Naive thymus-derived CD8-positive, alpha-beta T cell (primary cell): ENCODE data around the gene RRBP1. TPM values are rescaled to one million over a fixed set of nuclear protein-coding genes. Genes with fewer than 3 reads are reported as not detected.

Experiments used
- ATAC-seq, 2 donors: fragments of 150-1000 bp; cut with Tn5 transposase in 1 of 2; sonication (Bioruptor Pico), chemical (Tn5 transposase) in 1 of 2; 1 replicate in 1 of 2; 2 replicates in 1 of 2; pipeline ENCODE4 v1.10.0; 2021; ENCODE audit warnings: mild to moderate bottlenecking in 2 of 2, moderate library complexity in 2 of 2
- POLR2A ChIA-PET: fragments of 350-600 bp; sonication (Branson Sonifier 250); formaldehyde crosslinking; loops from one replicate; lab custom pipeline; 2021; ENCODE audit warnings: antibody characterized with exemption; lab: Charles Lee
- DNase-seq, 10 donors: peaks; one replicate each; pipeline versions ENCODE4 v3.0.0 to v3.0.0-alpha.2; 2020 to 2022
- H3K27ac Mint-ChIP-seq, 10 donors: one replicate each; pipeline ENCODE4 v1.8.0; 2020 to 2022; ENCODE audit warnings: mild to moderate bottlenecking in 10 of 10, mixed read lengths in 10 of 10, moderate library complexity in 4 of 10, inconsistent platforms in 1 of 10
- H3K27me3 Mint-ChIP-seq, 5 donors: one replicate each; pipeline ENCODE4 v1.8.0; 2021 to 2022; ENCODE audit warnings: mixed read lengths in 5 of 5
- H3K36me3 Mint-ChIP-seq, 3 donors: one replicate each; pipeline ENCODE4 v1.8.0; 2020 to 2022; ENCODE audit warnings: mixed read lengths in 3 of 3, mild to moderate bottlenecking in 2 of 3, inconsistent platforms in 1 of 3
- H3K4me1 Mint-ChIP-seq, 4 donors: one replicate each; pipeline ENCODE4 v1.8.0; 2021 to 2022; ENCODE audit warnings: mixed read lengths in 4 of 4
- H3K4me3 Mint-ChIP-seq, 10 donors: one replicate each; pipeline ENCODE4 v1.8.0; 2020 to 2022; ENCODE audit warnings: mild to moderate bottlenecking in 10 of 10, mixed read lengths in 10 of 10, moderate library complexity in 6 of 10, inconsistent platforms in 1 of 10
- H3K9me3 Mint-ChIP-seq, 9 donors: one replicate each; pipeline ENCODE4 v1.8.0; 2020 to 2022; ENCODE audit warnings: mixed read lengths in 9 of 9, mild to moderate bottlenecking in 3 of 9, inconsistent platforms in 1 of 9, moderate library complexity in 1 of 9
- polyA plus RNA-seq, 3 donors: library from polyadenylated mRNA; unstranded; fragments of 300-500 nt; fragmentation: Illumina TruSeq; gene quantifications; one replicate each; pipeline ENCODE4 v1.2.3, GENCODE V29; 2021
- total RNA-seq, 8 experiments: library from RNA in 2 of 8; stranded (reverse) in 2 of 8; gene quantifications; one replicate each; pipeline ENCODE4 v1.2.3 and lab custom pipeline; 2021 to 2026

Gene RRBP1
- total and polyA plus RNA-seq, 5 experiments from 2014 or later: 1.7 to 22.4 (median 8.9) TPM

DNA sequence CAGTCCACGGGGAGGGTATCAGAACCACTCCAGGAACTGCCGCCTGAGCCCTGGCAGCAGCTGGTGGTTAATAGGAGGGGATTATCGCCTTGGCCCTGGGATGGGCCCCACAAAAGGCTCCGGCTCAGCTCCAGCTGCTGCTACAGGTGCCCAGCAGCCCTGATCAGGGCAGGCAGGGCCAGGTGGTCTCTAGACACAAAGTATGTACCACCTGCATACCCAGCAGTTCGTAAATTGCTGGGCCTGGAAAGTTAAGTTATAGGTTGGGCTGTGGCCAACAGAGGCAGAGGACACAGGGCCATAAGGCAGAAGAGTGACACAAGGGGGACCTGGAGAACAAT, 35.1 kb downstream of the RRBP1 start:
- no peaks in the 10 kb centered on the region for H3K9me3 Mint-ChIP-seq
- peaks cover 0 to 2% (median 0%) of the 10 kb centered on the region in 3 donors for H3K36me3 Mint-ChIP-seq
- no peaks in the 10 kb centered on the region for H3K27me3 Mint-ChIP-seq
- no peak overlapping the region for H3K4me3 Mint-ChIP-seq
- DNase-seq (peak in 1 of 10 donors; percentile 38), ATAC-seq (no peak)
- POLR2A ChIA-PET: no interaction called here
- H3K4me1 Mint-ChIP-seq: peaks cover 0 to 50% (median 9%) of the 10 kb centered on the region in 4 donors
- H3K27ac Mint-ChIP-seq: no peak overlapping the region

DNA sequence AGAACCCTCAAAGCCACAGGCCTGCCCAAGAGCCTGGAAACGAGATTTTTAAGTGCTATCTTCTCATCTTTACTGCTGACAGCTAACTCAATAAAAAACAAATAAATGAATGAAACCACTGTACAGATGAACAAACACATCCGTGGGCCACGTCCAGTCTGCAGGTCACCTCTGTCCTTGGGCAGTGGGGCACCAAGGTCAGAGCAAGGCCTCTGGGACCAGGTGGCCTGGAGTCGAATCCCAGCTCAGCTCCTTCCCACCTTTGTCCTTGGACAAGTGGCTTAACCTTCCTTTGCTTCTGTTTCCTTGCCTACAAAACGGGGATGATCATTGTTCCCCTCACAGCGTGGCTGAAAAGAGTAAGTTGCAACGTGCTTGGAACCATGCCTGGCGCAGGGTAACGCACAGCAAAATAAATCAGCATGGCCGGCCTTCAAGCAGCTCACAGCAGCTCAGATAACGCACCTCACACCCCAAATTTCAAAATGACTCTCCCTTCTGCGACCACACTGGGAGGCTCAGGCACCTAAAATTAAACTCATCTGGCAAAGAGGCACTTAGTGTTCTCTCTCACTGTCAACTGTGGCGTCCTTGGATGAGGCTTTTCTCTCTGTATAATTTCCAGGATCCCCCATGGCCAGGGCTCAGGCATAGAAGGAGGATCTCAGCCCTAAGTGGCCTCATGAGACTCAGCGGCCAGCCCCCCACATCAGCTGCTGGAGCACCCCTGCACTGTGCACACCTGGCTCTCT, 35.7 kb downstream of the RRBP1 start:
- Mint-ChIP-seq H3K9me3 (no peaks in the 10 kb centered on the region), H3K4me1 (peaks cover 0 to 50% (median 9%) of the 10 kb centered on the region in 4 donors), H3K27me3 (no peaks in the 10 kb centered on the region), H3K36me3 (peaks cover 0 to 2% (median 0%) of the 10 kb centered on the region in 3 donors), H3K4me3 (no peak overlapping the region), H3K27ac (no peak overlapping the region)
- ATAC-seq: no peak
- no peak for DNase-seq
- POLR2A ChIA-PET: no interaction called here

DNA sequence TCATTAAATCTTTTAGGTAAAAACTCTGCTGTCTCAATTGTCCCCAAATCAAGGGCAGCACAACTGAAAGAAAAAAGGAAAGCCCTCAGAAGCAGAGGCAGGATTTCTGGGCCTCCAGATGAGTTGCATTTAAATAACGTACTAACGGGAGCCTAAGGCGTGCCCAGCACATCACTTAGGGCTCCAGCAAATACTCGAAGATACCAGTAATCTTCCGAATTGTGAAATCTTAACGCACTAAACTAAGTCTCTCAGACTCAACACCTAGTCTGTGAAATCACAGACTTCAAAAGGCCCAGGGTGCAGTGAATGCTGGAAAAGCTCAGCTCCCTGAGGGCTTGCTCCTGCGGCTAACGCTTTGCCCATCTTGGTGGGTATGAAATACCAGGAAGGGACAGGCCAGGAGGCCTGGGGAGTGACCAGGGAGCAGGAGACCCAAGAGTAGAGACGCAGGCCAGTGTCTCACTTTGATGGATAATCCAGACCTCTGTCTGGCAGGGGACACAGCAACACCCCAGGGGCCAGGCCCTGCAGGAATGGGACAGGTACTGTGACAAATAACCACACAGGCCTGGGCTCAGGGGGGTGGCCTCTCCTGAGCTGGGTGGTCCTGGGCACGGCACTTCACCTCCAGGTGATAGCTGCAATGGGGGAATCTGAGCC, 36.4 kb downstream of the RRBP1 start:
- H3K9me3 Mint-ChIP-seq: no peaks in the 10 kb centered on the region
- H3K4me1 Mint-ChIP-seq: peaks cover 0 to 44% (median 9%) of the 10 kb centered on the region in 4 donors
- H3K27me3 Mint-ChIP-seq: no peaks in the 10 kb centered on the region
- no peak overlapping the region for H3K4me3 Mint-ChIP-seq
- POLR2A ChIA-PET: no interaction called here
- DNase-seq (peak in 1 of 10 donors; percentile 45), ATAC-seq (no peak)
- H3K36me3 Mint-ChIP-seq: peaks cover 0 to 2% (median 0%) of the 10 kb centered on the region in 3 donors
- H3K27ac Mint-ChIP-seq: no peak overlapping the region

DNA sequence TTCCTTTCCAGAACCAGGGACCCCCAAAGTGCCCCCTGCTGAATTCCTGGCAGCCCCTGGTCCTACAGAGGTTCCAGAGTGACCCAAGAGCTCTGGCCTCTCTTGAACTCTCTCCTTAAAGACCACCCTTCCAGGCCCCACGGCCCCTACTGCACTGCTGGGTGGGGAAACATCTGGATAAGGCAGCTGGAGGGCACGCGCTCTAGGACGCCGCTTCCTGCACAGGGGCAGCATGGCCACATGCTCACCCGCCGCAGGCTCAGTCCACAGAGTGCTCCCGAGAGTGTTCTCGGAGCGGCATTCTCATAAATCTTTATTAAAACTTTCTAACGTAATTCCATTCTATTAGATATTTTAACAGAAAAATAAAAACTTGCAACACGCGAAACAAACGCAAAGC, 37.0 kb downstream of the RRBP1 start:
- H3K4me3 Mint-ChIP-seq: no peak overlapping the region
- POLR2A ChIA-PET: no interaction called here
- H3K27me3 Mint-ChIP-seq: no peaks in the 10 kb centered on the region
- H3K9me3 Mint-ChIP-seq: no peaks in the 10 kb centered on the region
- peaks cover 0 to 7% (median 0%) of the 10 kb centered on the region in 3 donors for H3K36me3 Mint-ChIP-seq
- ATAC-seq (no peak), DNase-seq (no peak)
- H3K27ac Mint-ChIP-seq: no peak overlapping the region
- H3K4me1 Mint-ChIP-seq: peaks cover 0 to 37% (median 9%) of the 10 kb centered on the region in 4 donors

DNA sequence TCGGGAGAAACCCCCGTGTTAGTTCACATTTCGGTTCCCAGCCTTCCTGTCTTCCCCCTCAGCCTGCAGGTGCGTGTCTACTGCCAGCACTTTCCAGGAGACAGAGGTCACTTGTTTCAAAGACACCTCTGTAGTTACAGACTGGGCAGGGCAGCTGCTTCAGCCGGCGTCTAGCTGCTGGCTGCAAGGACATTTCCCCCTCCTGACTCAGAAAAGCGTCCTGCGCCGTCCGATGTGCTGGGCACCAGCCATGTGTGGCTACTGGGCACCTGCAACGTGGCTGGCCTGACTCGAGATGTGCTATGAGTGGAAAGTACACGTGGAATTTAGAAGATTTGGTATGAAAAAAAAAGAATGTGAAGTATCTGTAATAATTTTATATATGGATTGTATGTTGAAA, 37.6 kb downstream of the RRBP1 start:
- Mint-ChIP-seq H3K27me3 (no peaks in the 10 kb centered on the region), H3K9me3 (no peaks in the 10 kb centered on the region), H3K36me3 (peaks cover 0 to 11% (median 0%) of the 10 kb centered on the region in 3 donors), H3K27ac (peak overlapping the region in 3 of 10 donors; percentile 29 to 52 (median 34)), H3K4me1 (peaks cover 0 to 33% (median 9%) of the 10 kb centered on the region in 4 donors), H3K4me3 (no peak overlapping the region)
- DNase-seq (no peak), ATAC-seq (no peak)
- POLR2A ChIA-PET: no interaction called here

DNA sequence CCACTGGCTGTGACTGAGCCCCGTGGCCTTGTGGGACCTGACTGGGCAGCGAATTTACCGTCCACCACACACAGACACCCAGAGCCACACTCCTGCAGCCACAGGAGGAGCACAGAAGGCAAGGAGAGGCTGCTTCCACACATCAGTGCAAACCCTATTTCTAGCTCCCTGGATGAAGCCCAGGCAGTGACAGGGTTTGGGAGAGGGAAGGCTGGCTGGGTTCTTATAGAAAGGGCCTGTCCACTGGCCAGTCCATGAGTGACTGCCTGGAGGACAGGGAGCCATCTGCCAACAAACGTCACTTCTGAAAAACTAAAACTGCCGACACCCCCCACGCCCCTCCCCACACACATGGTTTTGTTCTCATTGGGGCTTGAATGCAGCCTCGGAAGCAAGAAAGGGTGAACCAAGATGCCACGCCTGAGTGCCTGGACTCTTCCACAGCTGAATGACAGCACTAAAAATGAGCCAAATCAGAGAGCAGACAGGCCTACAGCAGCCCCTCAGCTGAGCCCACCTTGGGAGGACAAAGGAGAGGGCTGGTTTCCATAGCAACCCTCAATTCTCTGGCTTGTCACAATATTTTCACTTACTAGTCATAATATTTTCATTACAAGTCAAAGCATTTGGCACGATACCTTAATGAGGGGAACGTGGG, 38.4 kb downstream of the RRBP1 start:
- H3K4me1 Mint-ChIP-seq: peaks cover 0 to 25% (median 4%) of the 10 kb centered on the region in 4 donors
- H3K27ac Mint-ChIP-seq: peak overlapping the region in 1 of 10 donors; percentile 17
- ATAC-seq (no peak), DNase-seq (no peak)
- no peaks in the 10 kb centered on the region for H3K9me3 Mint-ChIP-seq
- H3K27me3 Mint-ChIP-seq: no peaks in the 10 kb centered on the region
- peaks cover 0 to 11% (median 0%) of the 10 kb centered on the region in 3 donors for H3K36me3 Mint-ChIP-seq
- H3K4me3 Mint-ChIP-seq: no peak overlapping the region
- POLR2A ChIA-PET: no interaction called here

DNA sequence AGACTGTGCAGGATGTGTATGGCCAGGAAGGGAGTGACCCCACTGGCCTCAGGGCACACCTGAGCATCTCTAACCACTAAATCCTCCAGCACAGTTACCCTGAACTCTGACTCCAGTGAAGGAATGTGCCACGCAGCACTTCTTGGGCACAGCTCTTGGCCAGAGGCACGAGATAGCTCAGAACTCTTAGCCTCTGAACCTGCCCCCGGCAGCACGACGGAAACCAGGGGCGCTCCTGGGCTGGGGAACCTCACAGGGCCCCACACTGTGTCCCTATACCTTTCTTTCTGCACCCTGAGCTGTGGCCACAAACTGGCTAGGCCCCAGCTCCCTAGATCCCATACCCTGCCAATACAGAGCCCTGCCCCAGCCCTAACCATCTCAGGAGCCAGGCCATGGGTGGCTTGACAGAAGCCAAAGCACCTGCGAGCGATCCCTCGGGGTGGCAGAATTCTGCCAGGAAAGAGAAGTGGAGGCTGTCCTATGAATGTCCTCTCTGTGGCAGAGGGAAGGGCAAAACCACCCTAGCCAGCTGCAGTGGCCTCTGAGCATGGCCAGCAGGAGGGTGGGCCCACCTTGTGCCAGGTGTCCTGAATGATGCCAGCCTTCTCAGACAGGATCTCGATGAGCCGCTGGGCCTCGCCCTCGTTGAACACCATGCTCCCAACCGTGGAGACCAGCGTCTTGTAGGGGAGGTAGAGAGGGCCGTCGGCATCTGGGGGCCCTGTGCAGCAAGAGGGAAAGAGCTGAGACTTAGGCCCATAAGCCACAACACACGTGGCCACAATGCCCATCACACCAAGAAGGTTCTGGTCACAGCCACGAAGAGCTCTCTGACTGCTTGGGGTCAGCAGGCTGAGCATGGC, 39.4 kb downstream of the RRBP1 start:
- H3K4me1 Mint-ChIP-seq: peaks cover 0 to 18% (median 0%) of the 10 kb centered on the region in 4 donors
- H3K27ac Mint-ChIP-seq: no peak overlapping the region
- H3K27me3 Mint-ChIP-seq: no peaks in the 10 kb centered on the region
- no peaks in the 10 kb centered on the region for H3K9me3 Mint-ChIP-seq
- POLR2A ChIA-PET: no interaction called here
- H3K36me3 Mint-ChIP-seq: peaks cover 0 to 11% (median 0%) of the 10 kb centered on the region in 3 donors
- H3K4me3 Mint-ChIP-seq: no peak overlapping the region
- ATAC-seq (no peak), DNase-seq (no peak)

DNA sequence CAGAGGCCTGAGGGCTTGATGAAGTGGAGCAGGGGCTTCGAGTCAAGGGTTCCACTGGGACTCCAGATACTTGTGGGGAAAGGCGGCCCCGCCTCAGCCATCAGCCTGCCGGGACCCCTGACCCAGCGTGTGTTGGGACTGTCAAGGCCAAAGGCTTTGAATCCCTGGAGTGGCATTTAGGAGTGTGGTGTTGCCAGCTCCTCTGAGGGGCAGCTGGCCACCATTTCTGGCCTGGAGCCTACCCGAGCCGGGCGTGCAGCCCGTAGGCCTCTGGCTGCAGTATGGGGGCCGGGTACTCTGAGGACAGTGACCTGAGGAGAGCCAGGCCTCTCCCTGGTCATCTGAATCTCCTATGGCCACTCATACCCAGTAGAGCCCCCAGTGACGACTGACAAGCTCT, 40.0 kb downstream of the RRBP1 start:
- no peak for ATAC-seq
- Mint-ChIP-seq H3K4me1 (peaks cover 0 to 13% (median 0%) of the 10 kb centered on the region in 4 donors), H3K27me3 (no peaks in the 10 kb centered on the region), H3K9me3 (no peaks in the 10 kb centered on the region), H3K27ac (no peak overlapping the region), H3K36me3 (peaks cover 0 to 11% (median 0%) of the 10 kb centered on the region in 3 donors), H3K4me3 (no peak overlapping the region)
- no peak for DNase-seq
- POLR2A ChIA-PET: no interaction called here

DNA sequence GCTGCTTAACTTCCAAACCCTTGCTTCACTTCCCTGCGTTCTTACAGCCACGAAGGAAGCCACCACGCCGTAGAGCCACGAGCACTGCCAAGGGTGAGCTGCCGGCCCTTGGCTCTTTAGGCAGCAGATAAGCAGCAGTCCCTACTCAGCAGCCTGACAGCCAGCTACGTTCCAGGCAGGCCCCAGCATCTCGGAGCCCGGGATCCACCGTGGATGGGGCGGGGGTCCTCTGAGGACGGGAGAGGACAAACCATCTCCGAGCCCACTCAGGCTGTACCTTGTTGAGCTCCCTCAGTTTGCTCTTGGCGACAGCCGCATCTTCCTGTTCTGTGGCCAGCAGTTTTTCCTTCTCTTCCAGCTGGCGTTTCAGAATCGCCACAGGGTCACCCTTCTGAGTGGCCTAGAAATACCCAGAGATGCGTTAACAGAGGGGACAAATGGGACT, 40.5 kb downstream of the RRBP1 start:
- DNase-seq (no peak), ATAC-seq (no peak)
- H3K27me3 Mint-ChIP-seq: no peaks in the 10 kb centered on the region
- H3K27ac Mint-ChIP-seq: peak overlapping the region in 2 of 10 donors; percentile 37 to 76
- H3K4me3 Mint-ChIP-seq: no peak overlapping the region
- no peaks in the 10 kb centered on the region for H3K9me3 Mint-ChIP-seq
- POLR2A ChIA-PET: no interaction called here
- peaks cover 0 to 13% (median 0%) of the 10 kb centered on the region in 4 donors for H3K4me1 Mint-ChIP-seq
- H3K36me3 Mint-ChIP-seq: peaks cover 0 to 11% (median 0%) of the 10 kb centered on the region in 3 donors

DNA sequence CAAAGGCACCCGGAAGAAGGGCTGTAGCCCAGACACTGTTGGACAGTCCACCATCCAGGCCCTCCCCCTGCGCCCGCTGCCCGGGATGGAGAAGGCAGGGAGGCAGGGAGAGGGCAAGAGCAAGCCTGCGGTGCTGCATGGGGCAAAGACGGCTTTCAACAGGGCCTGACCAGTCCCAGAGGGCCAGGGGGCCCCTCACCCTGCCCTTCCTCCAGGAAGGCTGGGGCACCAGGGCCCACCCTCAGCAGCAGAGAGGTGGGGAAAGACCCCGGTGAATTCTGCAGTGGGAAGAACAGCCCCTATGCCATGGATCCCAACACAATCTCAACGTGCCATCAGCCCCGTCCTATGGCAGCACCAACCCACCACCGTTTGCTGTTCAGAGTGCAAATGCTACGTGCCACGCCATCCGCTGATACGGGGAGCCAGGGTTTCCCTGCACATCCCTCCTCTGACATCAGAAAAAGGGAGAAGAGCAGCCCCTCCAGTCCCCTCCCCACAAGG, 41.1 kb downstream of the RRBP1 start:
- POLR2A ChIA-PET: no interaction called here
- H3K36me3 Mint-ChIP-seq: peaks cover 0 to 16% (median 2%) of the 10 kb centered on the region in 3 donors
- H3K27me3 Mint-ChIP-seq: no peaks in the 10 kb centered on the region
- H3K4me3 Mint-ChIP-seq: no peak overlapping the region
- H3K9me3 Mint-ChIP-seq: no peaks in the 10 kb centered on the region
- ATAC-seq (no peak), DNase-seq (no peak)
- H3K4me1 Mint-ChIP-seq: peaks cover 0 to 14% (median 0%) of the 10 kb centered on the region in 4 donors
- H3K27ac Mint-ChIP-seq: peak overlapping the region in 1 of 10 donors; percentile 37

DNA sequence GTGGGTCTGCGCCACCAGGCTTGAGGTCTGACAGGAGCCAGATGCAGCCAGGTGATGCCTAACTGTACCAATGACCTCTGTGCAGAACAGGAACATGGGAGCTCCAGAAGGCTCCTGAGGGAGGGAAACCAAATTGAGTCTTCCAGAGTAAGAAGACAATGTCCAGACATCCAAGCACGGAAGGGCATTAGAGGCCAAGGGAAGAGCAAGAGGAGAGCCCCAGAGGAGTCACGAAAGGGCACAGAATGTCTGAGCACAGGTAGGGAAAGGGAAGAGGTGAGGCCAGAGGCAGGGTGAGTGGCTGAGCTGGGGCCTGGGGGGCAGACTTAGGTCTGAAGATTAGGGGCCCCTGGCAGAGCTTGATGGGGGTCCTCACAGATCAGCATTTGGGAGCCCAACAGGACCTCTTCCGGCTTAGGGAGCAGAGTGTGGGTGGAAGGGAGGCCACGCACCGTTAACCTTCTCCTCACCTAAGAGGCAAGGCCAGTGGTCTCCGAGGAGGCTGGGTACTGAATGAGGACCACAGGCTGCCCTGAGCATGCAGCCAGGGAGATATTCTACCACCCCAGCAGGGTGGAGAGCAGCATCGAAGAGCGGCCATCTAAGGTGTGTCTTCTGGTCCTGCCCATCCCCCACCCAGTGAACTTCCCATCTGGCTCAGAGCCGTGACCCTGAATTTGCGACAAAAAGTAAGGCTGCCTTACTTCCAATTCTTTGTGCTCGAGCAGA, 41.7 kb downstream of the RRBP1 start:
- Mint-ChIP-seq H3K27ac (no peak overlapping the region), H3K4me3 (no peak overlapping the region), H3K36me3 (peaks cover 0 to 21% (median 4%) of the 10 kb centered on the region in 3 donors), H3K9me3 (no peaks in the 10 kb centered on the region), H3K27me3 (no peaks in the 10 kb centered on the region), H3K4me1 (peaks cover 0 to 20% (median 0%) of the 10 kb centered on the region in 4 donors)
- POLR2A ChIA-PET: no interaction called here
- ATAC-seq (no peak), DNase-seq (no peak)
